T47D (cell line): ENCODE measurements around the gene DIAPH2.

Source experiments
- DNase-seq, 2 experiments: peaks; one replicate each; pipeline versions ENCODE4 v3.0.0 to v3.0.0-alpha.2; 2011 to 2012; ENCODE audit warnings: low read depth in 1 of 2, low spot score in 1 of 2
- JUND ChIP-seq: IDR thresholded peaks from 2 replicates; pipeline ENCODE4 v1.6.1; 2012; ENCODE audit warnings: low read depth
- in situ Hi-C: cut with HindIII; loops from 2 replicates; pipeline ENCODE4 v1.10.0; 2016; ENCODE audit warnings: low sequenced_read_pairs, low pct_unique_long_range_greater_than_20kb

Gene DIAPH2

DNA sequence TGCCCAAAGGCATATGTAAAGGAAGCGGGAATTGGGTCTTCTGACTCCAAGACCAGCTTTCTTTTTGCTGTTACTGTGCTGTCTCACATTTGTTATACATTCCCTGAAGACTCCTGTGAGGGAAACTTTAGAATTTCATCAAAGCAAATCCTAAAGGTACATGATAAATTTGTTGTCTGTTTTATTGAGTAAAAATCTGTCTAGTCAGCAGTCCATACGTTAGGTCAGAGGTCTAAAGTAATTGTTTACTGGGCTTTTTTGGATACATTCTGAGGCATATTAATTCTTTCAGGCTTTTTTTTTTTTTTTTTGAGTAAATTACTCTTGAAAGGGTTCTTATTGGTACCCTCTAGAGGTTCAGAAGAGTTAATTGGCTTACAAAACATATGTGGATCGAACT lies 546.3 kb downstream of the DIAPH2 start:
- in situ Hi-C loops = no loop called here
- no peak for TF ChIP-seq JUND
- no peak for DNase-seq

DNA sequence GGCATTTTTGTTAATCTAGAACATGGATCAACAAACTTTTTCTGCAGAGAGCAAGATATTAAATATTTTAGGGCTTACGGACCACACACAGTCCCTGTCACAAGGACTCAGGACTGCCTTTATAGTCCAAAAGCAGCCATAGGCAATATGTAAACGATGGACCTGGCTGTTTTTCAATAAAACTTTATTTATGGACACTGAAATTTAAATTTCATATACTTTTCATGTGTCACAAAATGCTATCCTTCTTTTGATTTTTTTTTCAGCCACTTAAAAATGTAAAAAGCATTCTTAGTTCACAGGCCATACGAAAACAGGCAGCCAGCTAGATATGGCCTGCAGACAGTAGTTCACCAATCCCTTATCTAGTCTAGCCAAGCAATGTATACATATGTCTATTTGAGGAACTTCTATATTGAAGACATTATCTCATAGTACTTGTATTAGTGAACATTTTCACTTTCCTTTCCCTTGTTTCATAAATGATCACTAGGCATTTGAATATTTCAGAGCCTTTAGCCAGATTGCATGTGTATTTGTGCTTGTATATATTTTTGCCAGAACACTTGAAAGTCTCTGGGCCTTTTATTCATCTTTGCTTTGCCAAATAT lies 549.9 kb downstream of the DIAPH2 start:
- in situ Hi-C loops = no loop called here
- no peak for DNase-seq
- no peak for TF ChIP-seq JUND

DNA sequence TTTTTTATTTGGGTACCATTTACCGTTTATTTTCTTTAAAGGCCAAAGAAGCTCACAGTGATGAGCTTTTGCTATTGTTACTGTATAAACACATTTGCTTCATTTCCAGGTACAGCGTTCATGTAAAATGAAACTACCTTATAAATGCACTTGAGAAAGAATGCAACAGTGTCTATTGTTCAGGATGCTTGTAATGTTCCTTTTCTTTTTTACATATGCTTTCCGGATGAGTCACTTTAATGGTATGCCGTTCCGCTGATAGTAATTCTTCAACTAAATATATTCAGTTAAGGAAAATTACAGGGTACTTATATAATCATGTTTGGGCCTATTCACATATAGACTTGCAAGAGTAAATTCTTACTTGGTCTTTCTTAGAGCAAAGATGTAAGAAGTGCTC lies 554.0 kb downstream of the DIAPH2 start:
- no peak for DNase-seq
- in situ Hi-C loops = no loop called here
- TF ChIP-seq JUND = no peak

DNA sequence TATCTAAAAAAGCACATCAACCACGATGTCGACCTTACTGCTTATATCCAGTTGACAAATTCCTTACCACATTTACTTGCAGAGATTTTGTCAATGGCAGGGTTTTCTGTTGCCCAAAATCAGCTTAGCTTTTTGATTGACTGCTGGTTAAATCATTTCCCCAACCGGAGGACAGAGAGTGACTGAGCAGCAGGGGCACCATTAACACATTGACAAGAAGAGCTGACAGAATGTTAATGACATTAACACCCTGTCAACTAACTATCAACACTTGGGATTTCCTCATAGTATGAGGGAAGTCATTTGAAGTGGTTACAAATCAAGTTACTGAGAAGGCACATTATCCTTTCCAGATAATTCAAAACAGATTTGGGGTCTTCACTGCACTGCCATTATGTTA lies 567.5 kb downstream of the DIAPH2 start:
- no peak for TF ChIP-seq JUND
- no peak for DNase-seq
- in situ Hi-C loops = no loop called here

DNA sequence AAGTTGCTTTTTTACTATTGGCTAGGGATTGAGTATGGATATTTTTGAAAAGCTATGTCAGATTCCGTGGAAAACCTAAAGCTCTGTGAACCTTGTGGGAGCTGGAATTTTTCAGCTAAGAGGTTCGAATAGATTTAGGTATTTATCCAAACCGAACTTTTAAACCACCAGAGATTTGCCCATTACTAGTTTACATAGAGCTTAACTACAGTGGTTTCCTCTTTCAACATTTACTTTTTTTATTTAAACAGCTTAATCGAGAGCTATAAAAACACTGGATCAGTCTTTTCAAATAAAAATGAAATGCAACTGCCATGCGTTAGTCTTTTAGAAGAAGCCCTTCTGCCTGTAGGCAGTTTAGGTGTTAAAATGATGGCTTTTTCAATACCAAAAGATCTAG lies 576.0 kb downstream of the DIAPH2 start:
- TF ChIP-seq JUND = no peak

DNA sequence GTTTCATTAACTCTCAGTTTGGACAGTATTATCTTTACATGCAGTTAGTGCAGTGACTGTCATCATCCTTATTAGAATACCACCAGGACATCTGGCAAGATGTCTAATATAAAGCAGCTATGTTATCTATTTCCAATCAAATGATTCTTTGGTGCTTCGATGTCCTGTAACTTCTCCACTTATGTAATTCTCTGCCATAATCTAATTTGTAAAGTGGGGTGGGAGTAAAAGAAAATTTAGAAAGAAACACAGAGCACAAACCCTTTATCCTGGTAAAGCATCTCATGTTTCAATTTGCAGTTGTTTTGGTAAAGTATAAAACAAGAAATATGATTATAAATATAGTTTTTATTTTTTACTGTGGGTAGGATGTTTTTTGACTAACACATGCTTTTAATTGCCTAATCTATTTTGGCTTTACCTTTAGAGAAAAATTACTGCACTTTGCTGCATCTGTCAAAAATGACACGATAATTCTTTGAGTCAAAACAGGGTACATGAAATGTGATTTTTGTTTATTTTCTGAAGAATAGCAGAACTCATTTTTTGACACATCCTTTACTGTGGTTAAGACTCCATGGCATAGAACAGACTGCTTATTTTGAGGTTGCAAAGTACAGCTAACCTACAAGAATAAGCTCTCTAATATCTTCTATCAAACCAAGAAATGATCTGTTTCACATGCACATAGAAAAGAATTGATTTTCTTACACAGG lies 581.9 kb downstream of the DIAPH2 start:
- no peak for TF ChIP-seq JUND
- no peak for DNase-seq
- in situ Hi-C loops = no loop called here

More for the DNA sequence above, 576.0 kb downstream of the DIAPH2 start:
- in situ Hi-C loops = no loop called here
- DNase-seq = no peak

DNA sequence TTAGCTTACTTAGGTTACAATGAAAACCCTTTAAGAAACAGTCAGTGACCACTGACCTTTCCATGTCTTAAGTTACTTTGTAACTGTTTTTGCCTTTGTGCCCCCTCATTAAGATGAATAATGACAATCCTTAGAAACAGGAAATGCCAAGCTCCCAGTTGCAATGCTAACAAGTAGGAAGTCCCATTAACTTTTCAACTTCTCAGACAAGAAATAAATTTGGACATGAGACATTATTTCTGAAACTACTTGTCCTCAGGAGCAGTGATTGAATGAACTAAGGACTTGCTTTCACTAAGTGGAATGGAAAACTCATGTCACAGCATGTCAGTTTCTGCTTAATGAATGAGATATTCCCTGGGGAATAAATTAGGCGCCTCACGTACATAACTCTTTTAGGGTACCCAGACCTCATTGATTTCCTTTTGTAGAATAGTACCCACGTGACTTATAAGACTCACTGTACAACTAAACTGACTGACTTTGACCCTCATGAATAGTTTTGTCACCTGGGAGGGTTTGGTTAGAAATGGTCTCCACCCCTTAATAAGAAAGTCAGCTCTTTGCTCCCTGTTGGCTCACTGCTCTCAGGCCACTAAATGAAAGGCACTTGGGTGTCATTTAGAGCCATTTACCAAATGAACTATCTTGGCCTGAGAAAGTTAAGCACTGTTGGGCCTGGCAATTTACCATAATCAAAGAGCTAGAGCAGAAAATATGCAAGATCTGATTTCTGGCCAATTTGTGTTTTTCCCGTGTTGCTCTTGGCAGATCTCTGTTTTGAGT lies 582.9 kb downstream of the DIAPH2 start:
- no peak for DNase-seq
- in situ Hi-C loops = no loop called here
- no peak for TF ChIP-seq JUND

DNA sequence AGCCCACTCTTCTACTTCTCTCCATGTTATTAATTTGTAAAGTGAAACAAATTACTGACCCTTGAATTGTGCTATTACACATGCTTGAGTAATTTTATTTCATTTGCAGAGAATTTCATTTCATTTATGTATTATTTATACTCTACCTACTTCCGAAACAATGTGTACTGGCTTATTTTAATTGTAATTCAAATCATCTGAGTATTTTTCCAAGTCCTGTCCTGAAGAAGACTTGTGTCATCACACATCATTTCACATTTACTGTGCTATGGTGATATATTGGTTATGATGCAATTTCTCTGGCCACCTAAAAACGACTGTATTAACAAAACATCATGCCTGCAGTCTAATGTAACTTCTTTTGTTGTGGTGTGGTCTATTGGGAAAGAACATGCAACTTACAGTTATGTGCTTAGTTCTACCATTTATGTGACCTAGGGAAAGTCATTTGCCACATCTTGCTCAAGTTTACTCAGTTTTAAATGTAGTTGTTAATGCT lies 583.6 kb downstream of the DIAPH2 start:
- DNase-seq = no peak
- in situ Hi-C loops = no loop called here
- TF ChIP-seq JUND = no peak

DNA sequence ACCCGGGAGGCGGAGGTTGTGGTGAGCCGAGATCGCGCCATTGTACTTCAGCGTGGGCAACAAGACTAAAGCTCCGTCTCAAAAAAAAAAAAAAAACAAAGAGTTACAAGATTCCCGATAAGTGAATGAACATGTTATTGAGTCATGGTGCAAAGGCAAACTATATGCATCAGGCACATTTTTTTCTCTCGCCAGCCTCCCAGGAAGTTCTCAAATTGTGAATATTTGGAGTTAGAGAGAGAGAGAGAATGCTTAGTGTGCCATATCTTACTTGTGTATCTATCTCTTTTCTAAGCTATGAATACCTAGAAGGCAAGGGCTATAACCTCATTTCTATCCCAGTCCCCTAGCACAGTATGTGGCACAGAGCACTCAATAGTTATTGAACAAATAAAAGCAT lies 599.9 kb downstream of the DIAPH2 start:
- in situ Hi-C loops = no loop called here
- no peak for DNase-seq
- no peak for TF ChIP-seq JUND

DNA sequence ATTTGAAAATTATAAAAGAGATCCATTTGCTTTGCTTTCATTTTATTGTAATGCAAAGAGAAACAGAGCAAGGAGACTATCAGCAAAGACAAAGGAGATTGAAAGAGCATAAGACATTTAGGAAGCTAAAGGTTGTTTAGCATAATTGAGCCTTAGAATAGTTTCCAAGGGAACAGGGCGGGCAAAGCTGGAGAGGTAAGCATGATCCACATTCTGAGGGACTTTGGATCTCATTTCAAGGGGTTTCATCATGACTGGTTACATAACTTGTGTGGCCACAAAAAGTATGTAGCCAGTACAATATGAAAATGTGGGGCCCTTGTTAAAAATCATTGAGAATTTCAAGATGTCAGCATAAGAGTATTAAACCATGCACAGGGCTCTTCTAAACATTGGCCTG lies 605.6 kb downstream of the DIAPH2 start:
- no peak for TF ChIP-seq JUND
- DNase-seq = no peak
- in situ Hi-C loops = no loop called here

DNA sequence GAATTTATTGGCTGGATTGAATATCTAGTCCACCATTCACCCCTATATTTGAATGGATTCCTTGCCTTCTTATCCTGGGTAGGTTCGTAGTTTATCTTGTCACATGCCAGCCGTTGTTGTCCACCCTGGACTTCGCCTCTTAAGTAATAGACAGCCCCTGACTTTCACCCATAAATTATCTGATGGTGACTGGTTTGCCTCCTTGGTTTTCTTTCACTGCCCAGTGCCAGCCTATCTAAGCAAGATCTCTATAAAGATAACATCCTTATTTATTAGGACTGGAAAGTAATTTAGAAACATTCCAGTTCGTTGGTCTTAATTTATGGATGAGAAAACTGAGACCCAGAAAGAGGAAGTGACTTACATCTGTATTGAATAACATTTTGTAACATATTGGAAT lies 609.4 kb downstream of the DIAPH2 start:
- TF ChIP-seq JUND = 0 out of 2 replicates have a peak, but pooled peaks have one; percentile 18
- no peak for DNase-seq
- in situ Hi-C loops = no loop called here

DNA sequence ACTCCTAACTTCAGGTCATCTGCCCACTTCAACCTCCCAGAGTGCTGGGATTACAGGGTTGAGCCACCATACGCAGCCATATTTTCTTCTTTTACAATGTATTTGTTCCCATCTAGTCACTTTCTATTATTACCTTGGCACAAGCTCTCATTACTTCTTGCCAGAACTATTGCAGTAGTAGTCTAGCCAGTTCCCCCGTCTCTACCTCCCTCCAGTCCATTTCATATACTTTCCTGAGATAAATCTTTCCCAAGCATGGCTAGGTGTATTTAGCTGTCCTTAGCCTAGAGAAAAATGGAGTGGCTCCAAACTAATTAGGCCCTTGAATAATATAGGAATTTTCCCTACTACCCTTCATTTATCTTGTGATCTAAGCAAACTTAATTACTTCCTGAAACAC lies 611.3 kb downstream of the DIAPH2 start:
- in situ Hi-C loops = no loop called here
- DNase-seq = peak; percentile 11 to 80
- TF ChIP-seq JUND = peak; percentile 54

DNA sequence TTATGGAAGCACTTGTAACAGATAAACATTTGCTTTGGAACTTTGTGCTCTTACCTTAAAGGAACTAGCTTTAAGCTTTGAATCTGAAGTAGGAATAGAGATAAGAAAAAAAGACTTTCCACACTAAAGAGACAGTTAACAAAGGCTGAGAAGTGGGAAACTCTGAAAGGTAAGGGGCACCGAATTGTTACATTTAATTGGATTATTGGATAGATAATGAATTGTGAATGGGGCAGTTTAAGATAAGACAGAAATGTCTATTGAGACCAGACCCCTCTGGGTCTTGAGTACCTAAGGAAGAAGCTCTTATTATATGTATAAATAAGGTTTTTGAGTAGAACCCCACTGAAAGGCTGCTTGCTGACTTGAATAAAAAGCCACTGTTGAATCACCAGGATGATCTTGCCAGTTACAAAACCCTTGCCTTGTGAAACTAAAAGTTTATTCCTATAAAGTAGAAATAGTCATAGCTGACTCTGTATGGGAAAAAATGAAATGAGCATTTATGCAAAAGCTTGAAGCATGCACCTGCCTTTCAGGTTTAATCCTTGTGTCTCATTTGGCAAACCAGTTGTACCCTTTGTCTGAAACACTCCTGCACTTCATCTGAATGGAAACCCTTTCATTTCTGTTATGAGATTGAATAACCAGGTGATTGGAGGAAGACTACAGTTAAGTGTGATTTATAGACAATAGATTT lies 622.3 kb downstream of the DIAPH2 start:
- in situ Hi-C loops = no loop called here
- TF ChIP-seq JUND = no peak
- DNase-seq = no peak
